GM10847 (cell line): ENCODE data around the gene WNK2.

Experiments used
- POLR2A ChIP-seq: IDR thresholded peaks from 2 replicates; pipeline ENCODE4 v1.6.1; 2011; ENCODE audit not compliant: insufficient read length; ENCODE audit errors: extremely low read depth

WNK2 gene

DNA sequence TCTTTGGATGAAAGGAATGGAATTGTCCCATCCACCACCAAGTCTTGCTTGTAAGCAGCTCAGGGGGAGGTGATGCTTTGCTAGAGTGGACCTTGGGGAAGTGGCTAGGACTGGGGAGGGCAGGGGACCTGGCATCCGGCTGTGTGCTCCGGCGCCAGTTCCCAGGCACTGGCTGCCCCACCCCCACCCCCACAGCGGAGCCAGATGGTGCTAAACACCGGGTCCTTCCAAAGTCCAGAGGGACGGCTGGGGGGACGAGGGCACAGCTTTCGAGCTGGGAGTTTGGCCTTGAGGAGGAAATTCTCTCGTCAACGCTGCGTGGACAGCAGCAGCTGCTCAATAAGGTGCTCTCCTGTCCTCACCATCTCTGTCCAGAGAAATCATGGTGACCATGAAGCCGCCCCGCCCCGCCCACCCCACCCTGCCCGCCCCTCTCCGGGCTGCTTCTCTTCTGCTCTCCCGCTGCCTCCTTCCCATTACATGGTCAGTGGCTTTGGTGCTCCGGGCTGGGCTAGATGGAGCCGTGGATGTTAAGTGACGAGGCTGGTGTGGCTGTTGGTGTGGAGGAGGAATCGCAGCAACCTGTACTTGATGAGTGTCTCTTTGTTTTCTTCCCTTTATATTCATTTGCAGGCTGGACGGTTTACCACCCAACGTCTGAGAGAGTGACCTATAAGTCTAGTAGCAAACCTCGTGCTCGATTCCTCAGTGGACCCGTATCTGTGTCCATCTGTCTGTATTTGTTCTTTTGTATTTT, 115.7 kb downstream of the WNK2 start:
- TF ChIP-seq POLR2A = no peak

DNA sequence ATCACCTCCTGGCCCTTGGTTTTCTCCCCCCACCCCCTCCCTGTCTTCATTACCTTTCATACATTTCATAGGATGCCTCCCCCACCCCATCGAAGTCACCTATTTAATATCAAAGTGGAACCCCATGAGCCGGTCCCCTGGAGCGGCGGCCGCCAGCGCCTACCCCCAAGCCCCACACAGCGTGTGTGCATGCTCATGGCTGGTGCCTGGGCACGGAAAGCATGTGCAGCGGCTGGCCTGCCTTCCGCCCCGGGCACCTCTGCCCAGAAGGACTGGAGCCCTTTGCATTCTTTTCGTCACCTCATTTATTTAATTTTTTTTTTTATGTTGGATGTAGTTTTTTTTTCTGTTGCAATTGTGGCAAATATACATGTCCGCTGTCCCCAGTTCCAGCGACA, 116.2 kb downstream of the WNK2 start:
- TF ChIP-seq POLR2A = no peak

DNA sequence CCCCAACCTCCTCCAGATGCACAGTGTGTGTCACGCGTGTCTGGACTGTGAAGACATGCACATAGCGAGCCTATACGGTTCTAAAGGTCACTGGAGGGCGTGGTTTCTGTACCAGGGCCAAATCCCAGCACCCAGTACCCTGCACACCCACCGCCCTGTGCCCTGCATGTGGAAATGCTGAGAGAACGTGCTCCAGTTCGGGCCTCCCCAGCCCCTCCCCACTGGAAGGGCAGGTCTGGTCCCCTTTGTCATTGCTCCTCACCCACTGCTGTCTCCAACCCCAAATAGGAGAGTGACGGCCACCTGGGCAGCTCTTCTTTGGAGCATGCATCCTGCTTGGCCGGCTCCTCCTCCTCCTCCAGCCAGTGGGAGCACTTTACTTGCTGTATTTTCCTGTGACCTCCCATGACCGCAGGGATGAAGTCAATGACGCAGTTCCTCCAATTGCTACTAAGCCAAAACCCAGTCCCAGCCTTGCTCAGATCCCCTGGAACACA, 116.7 kb downstream of the WNK2 start:
- TF ChIP-seq POLR2A = no peak

GRCh38 chr9:93301291-93301811, 117.4 kb downstream of the WNK2 start:
- TF ChIP-seq POLR2A = no peak

GRCh38 chr9:93301911-93302541, 118.1 kb downstream of the WNK2 start:
- TF ChIP-seq POLR2A = no peak

DNA sequence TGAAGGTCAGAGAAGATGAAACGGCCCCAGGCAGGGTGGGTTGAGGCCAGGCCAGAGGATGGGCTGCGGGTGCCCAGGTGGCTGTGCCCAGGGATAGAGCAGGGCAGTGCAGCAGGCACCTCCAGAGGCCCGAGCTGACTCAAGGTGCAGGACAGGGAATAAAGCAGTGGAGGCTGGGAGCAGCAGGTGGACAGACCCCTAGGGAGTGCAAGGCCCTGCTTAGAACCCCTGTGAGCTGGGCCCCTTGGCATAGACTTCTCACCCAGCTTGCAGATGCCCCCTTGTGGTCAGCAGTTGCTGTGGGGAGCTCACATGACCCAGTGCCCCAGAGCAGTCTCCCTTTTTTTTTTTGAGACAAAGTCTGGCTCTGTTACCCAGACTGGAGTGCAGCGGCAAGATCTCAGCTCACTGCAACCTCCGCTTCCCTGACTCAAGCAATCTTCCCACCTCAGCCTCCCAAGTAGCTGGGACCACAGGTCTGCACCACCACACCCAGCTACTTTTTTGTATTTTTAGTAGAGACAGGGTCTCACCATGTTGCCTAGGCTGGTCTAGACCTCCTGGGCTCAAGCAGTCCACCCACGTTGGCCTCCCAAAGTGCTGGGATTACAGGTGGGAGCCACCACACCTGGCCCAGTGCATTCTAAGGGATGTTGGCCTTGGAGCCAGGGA, 118.8 kb downstream of the WNK2 start:
- no peak for TF ChIP-seq POLR2A

GRCh38 chr9:93303258-93303771, 119.4 kb downstream of the WNK2 start:
- TF ChIP-seq POLR2A = no peak

DNA sequence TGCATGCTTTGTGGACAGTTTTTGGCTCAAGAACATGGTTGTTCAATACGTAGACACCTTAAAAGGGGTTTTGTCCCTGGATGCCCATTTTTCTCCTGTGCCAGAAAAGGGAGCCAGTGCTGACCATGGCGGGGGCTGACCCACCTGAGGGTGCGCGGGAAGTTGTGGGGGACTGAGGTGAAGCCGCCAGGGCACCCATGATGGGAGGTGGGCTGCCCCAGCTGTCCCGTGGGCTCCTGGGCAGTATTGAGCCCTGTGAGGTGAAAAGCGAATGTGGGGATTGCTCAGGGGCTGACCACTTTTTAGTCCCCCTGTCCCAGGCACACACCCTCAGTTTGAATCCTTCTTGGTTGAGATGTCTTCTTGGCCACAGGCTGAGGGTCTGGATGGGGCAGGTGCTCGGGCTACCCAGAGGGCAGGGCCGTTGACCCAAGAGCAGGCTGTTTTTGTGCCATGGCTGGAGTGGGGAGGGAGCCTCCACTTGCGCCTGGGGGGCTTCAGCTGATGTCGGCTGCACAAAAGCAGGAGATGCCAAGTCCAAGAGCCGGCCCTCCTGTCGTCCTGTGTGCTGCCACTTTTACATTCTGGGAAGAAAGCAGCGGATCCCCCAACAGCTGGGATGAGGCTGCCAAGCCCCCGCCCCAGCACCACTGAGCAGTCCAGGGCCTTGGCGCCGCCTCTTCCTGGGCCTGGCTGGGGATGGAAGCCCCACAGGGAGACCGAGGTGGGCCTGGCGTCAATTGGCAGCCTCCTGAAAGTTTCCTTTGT, 120.1 kb downstream of the WNK2 start:
- no peak for TF ChIP-seq POLR2A

GRCh38 chr9:93304574-93305496, 120.9 kb downstream of the WNK2 start:
- no peak for TF ChIP-seq POLR2A

DNA sequence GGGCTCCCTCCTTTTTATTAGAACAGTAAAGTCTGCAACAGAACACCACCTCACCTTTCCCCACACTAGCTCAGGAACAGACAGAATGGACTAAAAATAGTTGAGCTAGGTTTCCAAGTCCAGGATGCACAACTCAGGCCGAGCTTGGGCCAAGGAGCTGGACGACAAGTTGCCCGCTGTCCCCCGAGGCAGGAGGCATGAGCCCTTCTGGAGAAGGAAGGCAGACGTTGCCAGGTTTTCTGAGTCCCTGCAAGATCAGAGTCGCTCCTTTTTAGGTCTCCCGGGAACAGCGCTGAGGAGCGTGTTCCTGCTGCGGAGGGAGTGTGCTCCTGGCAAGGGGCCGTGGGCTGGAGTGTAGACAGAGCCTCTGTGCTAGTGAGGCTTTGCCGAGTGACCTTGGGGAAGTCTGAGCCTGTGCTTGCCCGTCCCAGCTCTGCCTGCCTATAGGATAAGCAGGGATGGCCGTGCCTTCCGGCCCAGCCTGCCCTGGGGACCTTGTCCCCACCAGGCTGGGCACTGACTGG, 121.6 kb downstream of the WNK2 start:
- TF ChIP-seq POLR2A = no peak

GRCh38 chr9:93306081-93306480, 122.1 kb downstream of the WNK2 start:
- TF ChIP-seq POLR2A = no peak

DNA sequence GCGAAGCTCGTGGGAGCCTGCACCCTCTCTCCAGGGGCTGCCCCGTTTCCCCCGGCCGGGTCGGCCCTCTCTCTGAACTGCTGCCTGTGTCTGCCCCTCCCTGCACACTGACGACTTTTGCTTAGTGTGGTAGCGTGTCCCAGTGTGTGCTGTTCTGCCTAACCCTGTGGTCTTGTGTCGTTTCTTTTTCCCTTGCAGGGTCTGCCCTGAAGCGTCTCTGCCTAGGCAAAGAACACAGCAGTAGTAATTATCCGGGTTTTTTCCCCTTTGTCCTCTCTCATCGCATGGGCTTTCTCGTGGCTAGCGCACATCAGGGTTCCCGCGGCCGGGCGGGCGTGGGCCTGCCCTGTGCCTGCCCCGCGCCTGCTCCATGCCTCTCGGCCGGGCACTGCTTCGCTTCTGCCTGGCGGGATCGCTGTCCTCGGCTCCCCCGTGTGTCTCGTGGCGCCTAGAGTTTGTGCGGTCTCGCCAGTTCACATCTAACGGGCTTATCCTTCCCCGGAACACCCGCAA, 122.7 kb downstream of the WNK2 start:
- TF ChIP-seq POLR2A = no peak

DNA sequence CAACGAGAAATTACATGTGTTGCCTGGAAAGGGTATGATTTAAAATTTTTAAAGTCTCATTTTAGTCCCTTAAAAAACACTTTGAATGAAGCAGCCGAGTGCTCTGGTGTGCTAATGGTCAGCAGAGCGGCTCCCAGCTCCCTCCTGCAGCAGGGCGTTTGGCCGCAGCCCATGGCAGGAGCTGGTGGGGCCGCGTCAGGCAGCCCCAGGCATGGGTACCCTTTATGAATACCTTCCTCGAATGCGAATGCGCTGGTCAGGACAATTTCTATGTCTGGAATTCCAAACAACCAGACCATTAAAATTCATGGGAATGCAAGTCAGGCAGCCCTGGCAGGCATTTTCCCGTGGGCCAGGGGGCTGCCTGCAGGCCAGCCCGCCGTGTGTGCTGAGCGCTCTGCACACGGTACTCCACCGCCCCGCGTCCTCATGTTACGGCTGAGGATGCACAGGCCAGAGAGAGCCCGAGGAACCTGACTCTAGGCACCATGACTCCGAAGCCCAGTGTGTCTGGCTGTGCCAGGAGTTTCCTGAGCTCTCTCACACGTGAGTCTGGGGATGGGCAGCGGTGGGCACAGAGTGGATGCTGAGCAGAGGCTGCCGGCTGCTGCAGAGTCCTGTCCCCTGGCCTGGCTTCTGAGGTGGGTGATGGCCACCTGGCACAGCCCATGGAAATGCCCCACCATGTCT, 123.7 kb downstream of the WNK2 start:
- no peak for TF ChIP-seq POLR2A
